ENCODE measurements around the gene CLRN2. TPM values are rescaled to one million over a fixed set of nuclear protein-coding genes. Genes with fewer than 3 reads are reported as not detected.
"Not testable (repeated sequence)": the region's sequence is repeated elsewhere in the genome, so short reads cannot be mapped to it uniquely, and the experiment has no call there.

CLRN2 gene
- polyA plus RNA-seq, 3 donors, result not detected

GRCh38 chr4:17534705-17535104, 19.7 kb downstream of the CLRN2 start:
- no peak for DNase-seq (ENCODE audit: extremely low read depth in 1 of 11, low read depth in 9 of 11, low spot score in 4 of 11)

- DNase-seq (ENCODE audit: extremely low read depth in 1 of 11, low read depth in 9 of 11, low spot score in 4 of 11), result no peak
Measured at GRCh38 chr4:17535242-17535641, 20.3 kb downstream of the CLRN2 start.

- no peak for DNase-seq (ENCODE audit: extremely low read depth in 1 of 11, low read depth in 9 of 11, low spot score in 4 of 11)
Measured at GRCh38 chr4:17535906-17536305, 20.9 kb downstream of the CLRN2 start.

- not testable (repeated sequence) for DNase-seq (ENCODE audit: extremely low read depth in 1 of 11, low read depth in 9 of 11, low spot score in 4 of 11)
Measured at GRCh38 chr4:17537060-17537459, 22.1 kb downstream of the CLRN2 start.

- no peak for DNase-seq (ENCODE audit: extremely low read depth in 1 of 11, low read depth in 9 of 11, low spot score in 4 of 11)
Measured at GRCh38 chr4:17544205-17544604, 29.2 kb downstream of the CLRN2 start.

GRCh38 chr4:17544831-17545234, 29.9 kb downstream of the CLRN2 start:
- DNase-seq (ENCODE audit: extremely low read depth in 1 of 11, low read depth in 9 of 11, low spot score in 4 of 11), result peak in 2 of 11 donors; percentile 8 to 11

- DNase-seq (ENCODE audit: extremely low read depth in 1 of 11, low read depth in 9 of 11, low spot score in 4 of 11), result no peak
Measured at GRCh38 chr4:17545374-17546140, 30.6 kb downstream of the CLRN2 start.

- no peak for DNase-seq (ENCODE audit: extremely low read depth in 1 of 11, low read depth in 9 of 11, low spot score in 4 of 11)
Measured at GRCh38 chr4:17546222-17546621, 31.3 kb downstream of the CLRN2 start.

GRCh38 chr4:17546678-17547077, 31.7 kb downstream of the CLRN2 start:
- no peak for DNase-seq (ENCODE audit: extremely low read depth in 1 of 11, low read depth in 9 of 11, low spot score in 4 of 11)

- DNase-seq (ENCODE audit: extremely low read depth in 1 of 11, low read depth in 9 of 11, low spot score in 4 of 11), result no peak
Measured at GRCh38 chr4:17550549-17550948, 35.6 kb downstream of the CLRN2 start.

- DNase-seq (ENCODE audit: extremely low read depth in 1 of 11, low read depth in 9 of 11, low spot score in 4 of 11), result no peak
Measured at GRCh38 chr4:17552427-17552826, 37.5 kb downstream of the CLRN2 start.

- DNase-seq (ENCODE audit: extremely low read depth in 1 of 11, low read depth in 9 of 11, low spot score in 4 of 11), result no peak
Measured at GRCh38 chr4:17554568-17554967, 39.6 kb downstream of the CLRN2 start.

GRCh38 chr4:17556498-17556897, 41.5 kb downstream of the CLRN2 start:
- no peak for DNase-seq (ENCODE audit: extremely low read depth in 1 of 11, low read depth in 9 of 11, low spot score in 4 of 11)

GRCh38 chr4:17557880-17558279, 42.9 kb downstream of the CLRN2 start:
- DNase-seq (ENCODE audit: extremely low read depth in 1 of 11, low read depth in 9 of 11, low spot score in 4 of 11), result no peak

- no peak for DNase-seq (ENCODE audit: extremely low read depth in 1 of 11, low read depth in 9 of 11, low spot score in 4 of 11)
Measured at GRCh38 chr4:17558941-17559708, 44.2 kb downstream of the CLRN2 start.

GRCh38 chr4:17559709-17560048, 44.7 kb downstream of the CLRN2 start:
- DNase-seq (ENCODE audit: extremely low read depth in 1 of 11, low read depth in 9 of 11, low spot score in 4 of 11), result no peak

- no peak for DNase-seq (ENCODE audit: extremely low read depth in 1 of 11, low read depth in 9 of 11, low spot score in 4 of 11)
Measured at GRCh38 chr4:17560065-17560673, 45.2 kb downstream of the CLRN2 start.

GRCh38 chr4:17561195-17561909, 46.4 kb downstream of the CLRN2 start:
- DNase-seq (ENCODE audit: extremely low read depth in 1 of 11, low read depth in 9 of 11, low spot score in 4 of 11), result no peak

GRCh38 chr4:17562157-17562556, 47.2 kb downstream of the CLRN2 start:
- no peak for DNase-seq (ENCODE audit: extremely low read depth in 1 of 11, low read depth in 9 of 11, low spot score in 4 of 11)

GRCh38 chr4:17565846-17566245, 50.9 kb downstream of the CLRN2 start:
- no peak for DNase-seq (ENCODE audit: extremely low read depth in 1 of 11, low read depth in 9 of 11, low spot score in 4 of 11)

All from renal cortex interstitium (tissue), 11 donors.